Liver (tissue), 9 donors: ENCODE data around the gene PEX7. TPM values are rescaled to one million over a fixed set of nuclear protein-coding genes. Genes with fewer than 3 reads are reported as not detected.

Experiments used
- DNase-seq: peaks from one replicate; pipeline ENCODE4 v3.0.0-alpha.2; 2017; ENCODE audit warnings: low spot score
- H3K27ac ChIP-seq, 2 donors: one replicate each; pipeline ENCODE4 v1.7.0; 2013; ENCODE audit warnings: inconsistent platforms in 2 of 2, low read length in 2 of 2, control low read depth in 1 of 2, low read depth in 1 of 2, mild to moderate bottlenecking in 1 of 2
- H3K27me3 ChIP-seq, 4 donors: one replicate each; pipeline versions ENCODE4 v1.6.1 to v1.7.0; 2013; ENCODE audit warnings: low read length in 3 of 4, inconsistent platforms in 1 of 4, mild to moderate bottlenecking in 1 of 4, moderate library complexity in 1 of 4; ENCODE audit not compliant: control insufficient read depth in 4 of 4, insufficient read depth in 4 of 4
- H3K36me3 ChIP-seq, 4 donors: one replicate each; pipeline versions ENCODE4 v1.6.1 to v1.7.0; 2013; ENCODE audit warnings: low read length in 3 of 4, mild to moderate bottlenecking in 3 of 4, low read depth in 1 of 4, moderate library complexity in 1 of 4; ENCODE audit not compliant: control insufficient read depth in 4 of 4, insufficient read depth in 3 of 4
- H3K4me1 ChIP-seq, 4 donors: one replicate each; pipeline versions ENCODE4 v1.6.1 to v1.7.0; 2013; ENCODE audit warnings: low read length in 3 of 4, mild to moderate bottlenecking in 3 of 4, moderate library complexity in 1 of 4; ENCODE audit not compliant: control insufficient read depth in 4 of 4, insufficient read depth in 4 of 4
- H3K4me3 ChIP-seq, 3 donors: one replicate each; pipeline versions ENCODE4 v1.6.1 to v1.7.0; 2013; ENCODE audit warnings: low read length in 3 of 3, control low read depth in 1 of 3, low read depth in 1 of 3, mild to moderate bottlenecking in 1 of 3
- H3K9ac ChIP-seq, 2 donors: one replicate each; pipeline ENCODE4 v1.7.0; 2013; ENCODE audit warnings: low read length in 2 of 2, mild to moderate bottlenecking in 2 of 2, moderate library complexity in 2 of 2, control low read depth in 1 of 2, low read depth in 1 of 2
- H3K9me3 ChIP-seq, 4 donors: one replicate each; pipeline versions ENCODE4 v1.6.1 to v1.7.0; 2013; ENCODE audit warnings: low read length in 3 of 4; ENCODE audit not compliant: control insufficient read depth in 4 of 4
- CTCF ChIP-seq: fragments of 150-350 bp; IDR thresholded peaks from 2 replicates; pipeline ENCODE4 v1.5.1; 2017; ENCODE audit warnings: improper control_type of control experiment, low read depth, low read length; ENCODE audit not compliant: missing input control
- GABPA ChIP-seq, 2 donors: IDR thresholded peaks in 1 of 2; conservative IDR thresholded peaks in 1 of 2; 2 replicates each; pipeline ENCODE4 v1.6.1; 2016; ENCODE audit warnings: antibody characterized with exemption in 2 of 2, mild to moderate bottlenecking in 1 of 2, moderate library complexity in 1 of 2
- JUND ChIP-seq, 2 donors: IDR thresholded peaks; 2 replicates each; pipeline ENCODE4 v1.6.1; 2016; ENCODE audit warnings: antibody characterized with exemption in 2 of 2
- REST ChIP-seq: IDR thresholded peaks from 2 replicates; pipeline ENCODE4 v1.6.1; 2016; ENCODE audit warnings: antibody characterized with exemption, mild to moderate bottlenecking
- RXRA ChIP-seq, 2 donors: IDR thresholded peaks; 2 replicates each; pipeline ENCODE4 v1.6.1; 2017 to 2018; ENCODE audit warnings: antibody characterized with exemption in 2 of 2, mild to moderate bottlenecking in 1 of 2
- TAF1 ChIP-seq: conservative IDR thresholded peaks from 2 replicates; pipeline ENCODE4 v1.6.1; 2016; ENCODE audit warnings: antibody characterized with exemption, mild to moderate bottlenecking
- WGBS: extraction: QIAGEN DNeasy Blood & Tissue Kit; methylation state at CpG from one replicate; pipeline ENCODE4 v1.1.7; 2013; 5-methylcytosine and 5-hydroxymethylcytosine counted together
- polyA plus RNA-seq, 2 donors: library from polyadenylated mRNA; stranded (reverse) in 1 of 2; unstranded in 1 of 2; fragments of 200-250 nt in 1 of 2; fragments of >200 nt in 1 of 2; fragmentation: Nextera tagmentation in 1 of 2; extraction: Ambion mirVana in 1 of 2; gene quantifications; one replicate each; pipeline versions ENCODE4 v1.2.1 to v1.2.3, GENCODE V29; 2013 to 2015
- total RNA-seq, 2 donors: library from RNA; depleted of rRNA; stranded (reverse); fragments of >200 nt; gene quantifications; one replicate each; pipeline ENCODE4 v1.2.3, GENCODE V29; 2014
- TF ChIP-seq, protein P1 (sequence below): IDR thresholded peaks from 2 replicates; pipeline ENCODE4 v1.6.1; 2016; ENCODE audit warnings: antibody characterized with exemption
- TF ChIP-seq, protein P2 (sequence below): IDR thresholded peaks from 2 replicates; pipeline ENCODE4 v1.6.1; 2016; ENCODE audit warnings: antibody characterized with exemption
- donor health status: healthy.
- donor health status: healthy.
- donor health status: healthy.
- donor health status: healthy.
- donor health status: healthy.

PEX7 gene
- total and polyA plus RNA-seq, 4 donors, result 5.2 to 7.5 (median 6.2) TPM

DNA sequence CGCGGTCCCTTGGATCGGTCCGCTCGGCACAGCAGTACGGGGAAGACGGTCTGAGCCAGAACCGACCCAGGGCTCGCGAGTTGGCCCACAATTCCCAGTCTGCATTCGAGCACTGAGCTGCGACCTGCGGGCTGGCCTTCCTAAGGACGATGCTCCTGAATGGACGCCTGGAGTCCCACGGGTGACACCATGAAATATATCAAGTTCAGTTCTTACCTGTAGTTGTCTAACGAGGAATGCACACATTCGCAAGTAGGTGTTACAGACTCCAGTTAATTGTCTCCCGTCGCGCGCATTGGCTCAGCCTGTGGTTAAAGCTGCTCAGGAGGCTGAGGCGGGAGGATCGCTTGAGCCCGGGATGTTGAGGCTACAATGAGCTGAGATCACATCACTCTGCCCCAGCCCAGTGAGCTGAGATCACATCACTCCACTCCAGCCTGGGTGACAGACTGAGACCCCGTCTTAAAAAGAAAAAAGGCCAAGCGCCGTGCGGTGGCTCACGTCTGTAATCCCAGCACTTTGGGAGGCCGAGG is 802 bp downstream of the PEX7 start:
- Histone ChIP-seq H3K27ac (peak overlapping the region; percentile 79 to 91), H3K27me3 (no peaks in the 10 kb centered on the region), H3K9me3 (no peaks in the 10 kb centered on the region), H3K9ac (peak overlapping the region; percentile 21 to 63), H3K4me1 (peaks cover 0 to 7% (median 2%) of the 10 kb centered on the region in 4 donors), H3K36me3 (peaks cover 0 to 9% (median 3%) of the 10 kb centered on the region in 4 donors), H3K4me3 (peak overlapping the region; percentile 66 to 91 (median 85))
- no peak for TF ChIP-seq JUND (IDR thresholded peaks at IDR 0.05)
- DNase-seq, result no peak
- WGBS, result 65% methylated on average over 31 of the region's 31 CpGs

DNA sequence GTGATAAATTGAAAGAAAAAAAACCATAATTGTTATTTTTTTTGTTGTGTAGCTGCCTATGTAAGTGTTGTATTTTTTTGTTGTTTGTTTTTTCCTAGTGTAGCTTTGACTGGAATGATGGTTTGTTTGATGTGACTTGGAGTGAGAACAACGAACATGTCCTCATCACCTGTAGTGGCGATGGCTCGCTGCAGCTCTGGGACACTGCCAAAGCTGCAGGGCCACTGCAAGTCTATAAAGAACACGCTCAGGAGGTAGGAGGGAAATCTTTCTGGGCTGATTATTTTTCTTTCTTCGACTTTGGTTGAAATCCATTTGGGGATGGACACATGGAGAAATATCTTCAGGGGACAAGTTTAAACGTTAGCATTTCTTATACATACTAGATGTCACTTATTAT is 3.8 kb downstream of the PEX7 start:
- peaks cover 1 to 10% (median 6%) of the 10 kb centered on the region in 4 donors for H3K36me3 ChIP-seq
- TF ChIP-seq, protein P1, sequence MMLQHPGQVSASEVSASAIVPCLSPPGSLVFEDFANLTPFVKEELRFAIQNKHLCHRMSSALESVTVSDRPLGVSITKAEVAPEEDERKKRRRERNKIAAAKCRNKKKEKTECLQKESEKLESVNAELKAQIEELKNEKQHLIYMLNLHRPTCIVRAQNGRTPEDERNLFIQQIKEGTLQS, result no peak
- TF ChIP-seq, protein P2, sequence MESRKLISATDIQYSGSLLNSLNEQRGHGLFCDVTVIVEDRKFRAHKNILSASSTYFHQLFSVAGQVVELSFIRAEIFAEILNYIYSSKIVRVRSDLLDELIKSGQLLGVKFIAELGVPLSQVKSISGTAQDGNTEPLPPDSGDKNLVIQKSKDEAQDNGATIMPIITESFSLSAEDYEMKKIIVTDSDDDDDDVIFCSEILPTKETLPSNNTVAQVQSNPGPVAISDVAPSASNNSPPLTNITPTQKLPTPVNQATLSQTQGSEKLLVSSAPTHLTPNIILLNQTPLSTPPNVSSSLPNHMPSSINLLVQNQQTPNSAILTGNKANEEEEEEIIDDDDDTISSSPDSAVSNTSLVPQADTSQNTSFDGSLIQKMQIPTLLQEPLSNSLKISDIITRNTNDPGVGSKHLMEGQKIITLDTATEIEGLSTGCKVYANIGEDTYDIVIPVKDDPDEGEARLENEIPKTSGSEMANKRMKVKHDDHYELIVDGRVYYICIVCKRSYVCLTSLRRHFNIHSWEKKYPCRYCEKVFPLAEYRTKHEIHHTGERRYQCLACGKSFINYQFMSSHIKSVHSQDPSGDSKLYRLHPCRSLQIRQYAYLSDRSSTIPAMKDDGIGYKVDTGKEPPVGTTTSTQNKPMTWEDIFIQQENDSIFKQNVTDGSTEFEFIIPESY, result no peak
- TF ChIP-seq CTCF (no peak), TAF1 (no peak), GABPA (IDR thresholded peaks at IDR 0.05 in 1 of 2, conservative IDR thresholded peaks at IDR 0.05 in 1 of 2) (no peak), REST (no peak), RXRA (IDR thresholded peaks at IDR 0.05) (no peak)
- DNase-seq, result no peak
- WGBS, result 95% methylated on average over 6 of the region's 6 CpGs
- H3K4me1 ChIP-seq, result peaks cover 0 to 7% (median 2%) of the 10 kb centered on the region in 4 donors
- H3K27ac ChIP-seq, result no peak overlapping the region
- H3K9me3 ChIP-seq, result no peaks in the 10 kb centered on the region
- H3K4me3 ChIP-seq, result no peak overlapping the region
- no peak overlapping the region for H3K9ac ChIP-seq
- H3K27me3 ChIP-seq, result no peaks in the 10 kb centered on the region
